K562 (cell line): ENCODE results near the gene C7. TPM values are rescaled to one million over a fixed set of nuclear protein-coding genes. Genes with fewer than 3 reads are reported as not detected.

Experiments
- ATAC-seq: fragments of 200-7000 bp; cut with Tn5 transposase; 3 replicates; pipeline ENCODE4 v1.9.1; 2020; ENCODE audit warnings: moderate library complexity
- BruUV-seq: library from RNA; stranded (reverse); fragments of 400-500 nt; replicated peaks from 2 replicates; lab custom pipeline; 2021; lab: Mats Ljungman, UMichigan
- CTCF ChIA-PET: fragments of 300-600 bp; formaldehyde crosslinking; extraction: SDS; loops from one replicate; lab custom pipeline; 2021; ENCODE audit warnings: low intra/inter-chr PET ratio; lab: Yijun Ruan, JAX
- POLR2A ChIA-PET: fragments of 300-600, 350-650 bp; sonication (Branson Sonifier 250); formaldehyde crosslinking; extraction: SDS; loops from one replicate; lab custom pipeline; 2021; ENCODE audit warnings: antibody characterized with exemption, inconsistent platforms; lab: Yijun Ruan, JAX
- DNase-seq, 4 experiments: peaks; one replicate each; pipeline versions ENCODE4 v3.0.0 to v3.0.0-alpha.2; 2011 to 2018; ENCODE audit warnings: low spot score in 3 of 4, mixed read lengths in 3 of 4; ENCODE audit errors: extremely low read depth in 1 of 4
- FAIRE-seq: peaks from 2 replicates; lab custom pipeline; 2011; peaks lifted over from hg19 to GRCh38; lab: Jason Lieb, UNC
- H2AFZ ChIP-seq: 2 replicates; pipeline ENCODE4 v1.6.0; 2011; ENCODE audit warnings: low read depth, low read length, control low read depth, inconsistent platforms
- H3K27ac ChIP-seq: fragments of 200-600 bp; 3 replicates; pipeline ENCODE4 v1.8.0; 2011; ENCODE audit warnings: low read depth, mild to moderate bottlenecking, control low read depth, inconsistent platforms, low read length, moderate library complexity, mixed read lengths; ENCODE audit errors: extremely low read depth
- H3K27me3 ChIP-seq, 2 experiments: fragments of 300-600 bp in 1 of 2; 2 replicates in 1 of 2; 3 replicates in 1 of 2; pipeline versions ENCODE4 v1.6.0 to v1.8.0; 2011; ENCODE audit warnings: inconsistent platforms in 2 of 2, low read length in 2 of 2, mild to moderate bottlenecking in 1 of 2, mixed read lengths in 1 of 2, moderate library complexity in 1 of 2; ENCODE audit not compliant: control insufficient read depth in 2 of 2, insufficient read depth in 2 of 2
- H3K36me3 ChIP-seq: fragments of 300-600 bp; 3 replicates; pipeline ENCODE4 v1.8.0; 2011; ENCODE audit warnings: mild to moderate bottlenecking, low read length, inconsistent platforms; ENCODE audit not compliant: control insufficient read depth, insufficient read depth
- H3K4me1 ChIP-seq, 2 experiments: fragments of 200-600 bp in 1 of 2; replicated peaks in 1 of 2; 2 replicates in 1 of 2; 3 replicates in 1 of 2; pipeline versions ENCODE4 v1.5.1 to v1.8.0; 2011; ENCODE audit warnings: inconsistent platforms in 2 of 2, low read length in 2 of 2, mild to moderate bottlenecking in 1 of 2, mixed read lengths in 1 of 2, moderate library complexity in 1 of 2; ENCODE audit not compliant: control insufficient read depth in 2 of 2, insufficient read depth in 2 of 2
- H3K4me2 ChIP-seq: 2 replicates; pipeline ENCODE4 v1.6.1; 2011; ENCODE audit warnings: low read length, control low read depth, inconsistent platforms, mixed read lengths; ENCODE audit not compliant: insufficient read depth
- H3K4me3 ChIP-seq: fragments of 200-600 bp; sonication (generic), shearing (Covaris generic); 2 replicates; pipeline ENCODE4 v1.5.1; 2016; ENCODE audit warnings: control low read depth, inconsistent platforms
- H3K79me2 ChIP-seq: fragments of 200-600 bp; 3 replicates; pipeline ENCODE4 v1.8.0; 2011; ENCODE audit warnings: low read length, inconsistent platforms; ENCODE audit not compliant: control insufficient read depth, insufficient read depth
- H3K9ac ChIP-seq, 2 experiments: 2 replicates each; pipeline versions ENCODE4 v1.6.0 to v1.6.1; 2011; ENCODE audit warnings: low read depth in 2 of 2, low read length in 2 of 2, control low read depth in 1 of 2, inconsistent platforms in 1 of 2, mild to moderate bottlenecking in 1 of 2, mixed read lengths in 1 of 2; ENCODE audit not compliant: insufficient read depth in 1 of 2
- H3K9me1 ChIP-seq: one replicate; pipeline ENCODE4 v1.6.0; 2011; ENCODE audit warnings: inconsistent platforms, mild to moderate bottlenecking, low read length, moderate library complexity; ENCODE audit not compliant: control insufficient read depth, insufficient read depth
- H3K9me3 ChIP-seq: replicated peaks from 2 replicates; pipeline ENCODE4 v1.5.1; 2011; ENCODE audit warnings: low read depth, low read length, inconsistent platforms; ENCODE audit not compliant: control insufficient read depth, insufficient read depth
- H4K20me1 ChIP-seq: replicated peaks from 2 replicates; pipeline ENCODE4 v1.6.1; 2011; ENCODE audit warnings: low read length, inconsistent platforms, mixed read lengths; ENCODE audit not compliant: control insufficient read depth, insufficient read depth
- ATF3 ChIP-seq, 2 experiments: fragments of 450-650 bp in 1 of 2; sonication (generic) in 1 of 2; formaldehyde crosslinking in 1 of 2; IDR thresholded peaks in 1 of 2; conservative IDR thresholded peaks in 1 of 2; 2 replicates each; pipeline versions ENCODE4 v1.6.1 to v1.8.1; 2016 to 2023; ENCODE audit warnings: mild to moderate bottlenecking in 2 of 2, moderate library complexity in 2 of 2, inconsistent platforms in 1 of 2, missing genetic modification reagents in 1 of 2
- HDAC1 ChIP-seq, 2 experiments: fragments of 450-650 bp; IDR thresholded peaks; 2 replicates each; pipeline ENCODE4 v1.6.1; 2016 to 2017; ENCODE audit warnings: inconsistent platforms in 1 of 2, mild to moderate bottlenecking in 1 of 2, moderate library complexity in 1 of 2
- NFE2 ChIP-seq: IDR thresholded peaks from 2 replicates; pipeline ENCODE4 v1.6.1; 2014; ENCODE audit warnings: antibody characterized with exemption, low read depth
- PHB ChIP-seq: fragments of 250-450 bp; sonication (Bioruptor Pico); IDR thresholded peaks from 2 replicates; pipeline ENCODE4 v1.5.0; 2021
- PML ChIP-seq: IDR thresholded peaks from 2 replicates; pipeline ENCODE4 v1.6.1; 2012; ENCODE audit warnings: low read length, inconsistent platforms
- PRDM10 ChIP-seq: fragments of 450-650 bp; IDR thresholded peaks from 2 replicates; pipeline ENCODE4 v1.6.1; 2018; ENCODE audit not compliant: partially characterized antibody
- RBM25 ChIP-seq: fragments of 200-400 bp; formaldehyde crosslinking; IDR thresholded peaks from 2 replicates; pipeline ENCODE4 v1.6.1; 2018; ENCODE audit warnings: low read length, low read depth, moderate library complexity; ENCODE audit not compliant: severe bottlenecking
- SMARCA5 ChIP-seq: fragments of 450-650 bp; IDR thresholded peaks from 2 replicates; pipeline ENCODE4 v1.6.1; 2016
- ZEB2 ChIP-seq: fragments of 450-650 bp; IDR thresholded peaks from 2 replicates; pipeline ENCODE4 v1.6.1; 2016
- ZNF134 ChIP-seq: fragments of 250-450 bp; sonication (Bioruptor Pico); conservative IDR thresholded peaks from 2 replicates; pipeline ENCODE4 v1.4.0; 2020
- ZNF232 ChIP-seq: sonication (generic); formaldehyde crosslinking; IDR thresholded peaks from 2 replicates; pipeline ENCODE4 v1.8.0; 2022; ENCODE audit warnings: mild to moderate bottlenecking, missing genetic modification reagents
- ZNF507 ChIP-seq: conservative IDR thresholded peaks from 2 replicates; pipeline ENCODE4 v1.6.1; 2017; ENCODE audit warnings: missing genetic modification characterization, missing compliant biosample characterization
- ZNF561 ChIP-seq: fragments of 450-650 bp; formaldehyde crosslinking; conservative IDR thresholded peaks from 2 replicates; pipeline ENCODE4 v1.4.0; 2020; ENCODE audit warnings: mild to moderate bottlenecking, moderate library complexity
- ZNF717 ChIP-seq: fragments of 250-450 bp; sonication (Bioruptor Pico); IDR thresholded peaks from 2 replicates; pipeline ENCODE4 v1.5.0; 2021
- WGBS: fragments of 100-300 bp; shearing (Covaris generic); methylation state at CpG from one replicate; pipeline ENCODE4 v1.1.6; 2016; ENCODE audit warnings: low coverage, mixed read lengths; ENCODE audit not compliant: insufficient coverage; ENCODE audit errors: missing lambda C conversion rate; 5-methylcytosine and 5-hydroxymethylcytosine counted together
- in situ Hi-C: fragments of 300-500 bp; cut with MboI; formaldehyde crosslinking; loops from 4 replicates; pipeline ENCODE4 v1.15.0; 2018; ENCODE audit warnings: inconsistent platforms, mixed read lengths
- intact Hi-C: fragments of 100-400 bp; cut with micrococcal nuclease; formaldehyde crosslinking; loops from 2 replicates; pipeline ENCODE4 v1.14.2; 2022
- polyA plus RNA-seq, 8 experiments: library from polyadenylated mRNA; depleted of rRNA in 4 of 8; stranded (reverse) in 5 of 8; unstranded in 3 of 8; fragments of >200 nt; fragmentation: Nextera tagmentation in 2 of 8; fragmentation: Illumina TruSeq in 1 of 8; extraction: Ambion mirVana in 2 of 8; extraction: Trizol in 1 of 8; gene quantifications; 2 replicates each; pipeline versions ENCODE4 v1.2.1 to v1.2.3, GENCODE V29; 2011 to 2014; ENCODE audit warnings: inconsistent platforms in 1 of 8, missing spikeins in 1 of 8
- total RNA-seq, 7 experiments: library from RNA; depleted of rRNA in 6 of 7; stranded (reverse); fragments of >200 nt in 6 of 7; fragmentation: Illumina TruSeq in 2 of 7; extraction: Trizol in 2 of 7; gene quantifications; 2 replicates each; pipeline versions ENCODE4 v1.2.1 to v1.2.3, GENCODE V29; 2011 to 2021; ENCODE audit warnings: low replicate concordance in 1 of 7
- TF ChIP-seq, protein P1 (sequence below): fragments of 450-650 bp; IDR thresholded peaks from 2 replicates; pipeline ENCODE4 v1.6.1; 2016; ENCODE audit warnings: antibody characterized with exemption
- TF ChIP-seq, protein P2 (sequence below): fragments of 250-450 bp; sonication (Bioruptor Pico); IDR thresholded peaks from 2 replicates; pipeline ENCODE4 v1.5.0; 2022; ENCODE audit warnings: mild to moderate bottlenecking

The C7 gene
- total and polyA plus RNA-seq, 9 of the 15 experiments (the other 6 are each of a cell fraction or from before 2014, with no cell fraction given), result 0.82 TPM; not detected in 8

GRCh38 chr5:40911266-40911665 is 2.0 kb downstream of the C7 start:
- no peaks in the 10 kb centered on the region for H3K79me2 ChIP-seq
- CTCF ChIA-PET, result interaction anchor here (0.7 kb wide), 1 partner anchor 1974 kb away, joined by 6 read pairs; no protein-coding TSS in a partner anchor
- WGBS, result 0% methylated on average over 4 of the region's 4 CpGs
- in situ Hi-C loops, result no loop called here
- H3K4me1 ChIP-seq, result no peaks in the 10 kb centered on the region
- H4K20me1 ChIP-seq, result no peaks in the 10 kb centered on the region
- H3K4me3 ChIP-seq, result no peak overlapping the region
- H3K36me3 ChIP-seq, result no peaks in the 10 kb centered on the region
- no peak overlapping the region for H3K9ac ChIP-seq
- no peak for ATAC-seq
- POLR2A ChIA-PET, result no interaction called here
- intact Hi-C loops, result no loop called here
- BruUV-seq, result no TSS peak
- DNase-seq, result no peak
- H3K9me3 ChIP-seq, result no peaks in the 10 kb centered on the region
- FAIRE-seq, result no peak
- H3K9me1 ChIP-seq, result no peaks in the 10 kb centered on the region
- H2AFZ ChIP-seq, result no peak overlapping the region
- no peak overlapping the region for H3K4me2 ChIP-seq
- no peaks in the 10 kb centered on the region; a peak in 1 of 5 replicates for H3K27me3 ChIP-seq
- H3K27ac ChIP-seq, result no peak overlapping the region
- TF ChIP-seq, protein P1, sequence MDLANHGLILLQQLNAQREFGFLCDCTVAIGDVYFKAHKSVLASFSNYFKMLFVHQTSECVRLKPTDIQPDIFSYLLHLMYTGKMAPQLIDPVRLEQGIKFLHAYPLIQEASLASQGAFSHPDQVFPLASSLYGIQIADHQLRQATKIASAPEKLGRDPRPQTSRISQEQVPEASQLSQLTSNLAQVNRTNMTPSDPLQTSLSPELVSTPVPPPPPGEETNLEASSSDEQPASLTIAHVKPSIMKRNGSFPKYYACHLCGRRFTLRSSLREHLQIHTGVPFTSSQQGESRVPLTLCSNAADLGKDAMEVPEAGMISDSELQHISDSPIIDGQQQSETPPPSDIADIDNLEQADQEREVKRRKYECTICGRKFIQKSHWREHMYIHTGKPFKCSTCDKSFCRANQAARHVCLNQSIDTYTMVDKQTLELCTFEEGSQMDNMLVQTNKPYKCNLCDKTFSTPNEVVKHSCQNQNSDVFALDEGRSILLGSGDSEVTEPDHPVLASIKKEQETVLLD, result no peak
- TF ChIP-seq SMARCA5 (no peak), ZNF232 (no peak), PML (no peak), ZNF717 (no peak), ZEB2 (no peak), ATF3 (IDR thresholded peaks at IDR 0.05) (no peak), ATF3 (CRISPR knock-in tag; conservative IDR thresholded peaks at IDR 0.05) (no peak), NFE2 (no peak), ZNF134 (no peak), ZNF561 (CRISPR knock-in tag) (no peak), HDAC1 (IDR thresholded peaks at IDR 0.05) (no peak), PRDM10 (no peak), ZNF507 (tag) (no peak), PHB (CRISPR knock-in tag) (no peak), RBM25 (no peak)
- TF ChIP-seq, protein P2, sequence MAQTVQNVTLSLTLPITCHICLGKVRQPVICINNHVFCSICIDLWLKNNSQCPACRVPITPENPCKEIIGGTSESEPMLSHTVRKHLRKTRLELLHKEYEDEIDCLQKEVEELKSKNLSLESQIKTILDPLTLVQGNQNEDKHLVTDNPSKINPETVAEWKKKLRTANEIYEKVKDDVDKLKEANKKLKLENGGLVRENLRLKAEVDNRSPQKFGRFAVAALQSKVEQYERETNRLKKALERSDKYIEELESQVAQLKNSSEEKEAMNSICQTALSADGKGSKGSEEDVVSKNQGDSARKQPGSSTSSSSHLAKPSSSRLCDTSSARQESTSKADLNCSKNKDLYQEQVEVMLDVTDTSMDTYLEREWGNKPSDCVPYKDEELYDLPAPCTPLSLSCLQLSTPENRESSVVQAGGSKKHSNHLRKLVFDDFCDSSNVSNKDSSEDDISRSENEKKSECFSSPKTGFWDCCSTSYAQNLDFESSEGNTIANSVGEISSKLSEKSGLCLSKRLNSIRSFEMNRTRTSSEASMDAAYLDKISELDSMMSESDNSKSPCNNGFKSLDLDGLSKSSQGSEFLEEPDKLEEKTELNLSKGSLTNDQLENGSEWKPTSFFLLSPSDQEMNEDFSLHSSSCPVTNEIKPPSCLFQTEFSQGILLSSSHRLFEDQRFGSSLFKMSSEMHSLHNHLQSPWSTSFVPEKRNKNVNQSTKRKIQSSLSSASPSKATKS (CRISPR knock-in tag), result no peak
